Globus pallidus (tissue), 1 donor: ENCODE results near the gene TSEN2.
"Not testable (repeated sequence)": the region's sequence is repeated elsewhere in the genome, so short reads cannot be mapped to it uniquely, and the experiment has no call there.

Experiments
- DNase-seq: peaks from one replicate; pipeline ENCODE4 v3.0.0-alpha.2; 2015; ENCODE audit warnings: low spot score

The TSEN2 gene

GRCh38 chr3:12484198-12484982 lies at the start of gene TSEN2:
TSS of gene TSEN2 (plus strand) at chr3:12484480. CDS start at chr3:12489801, 5,321 bp downstream.
- peak; percentile 89 for DNase-seq

GRCh38 chr3:12436514-12437220 lies 47.6 kb upstream of the TSEN2 start:
- DNase-seq: no peak

- no peak for DNase-seq
Observed at GRCh38 chr3:12437221-12437605, 47.1 kb upstream of the TSEN2 start.

- no peak for DNase-seq
Observed at GRCh38 chr3:12437861-12438260, 46.4 kb upstream of the TSEN2 start.

GRCh38 chr3:12438318-12438717 lies 46.0 kb upstream of the TSEN2 start:
- no peak for DNase-seq

- DNase-seq: no peak
Observed at GRCh38 chr3:12439161-12439940, 44.9 kb upstream of the TSEN2 start.

- no peak for DNase-seq
Observed at GRCh38 chr3:12440927-12441714, 43.2 kb upstream of the TSEN2 start.

- no peak for DNase-seq
Observed at GRCh38 chr3:12442654-12443501, 41.4 kb upstream of the TSEN2 start.

GRCh38 chr3:12443781-12444522 lies 40.3 kb upstream of the TSEN2 start:
- DNase-seq: no peak

GRCh38 chr3:12444582-12445471 lies 39.5 kb upstream of the TSEN2 start:
- no peak for DNase-seq

- no peak for DNase-seq
Observed at GRCh38 chr3:12445523-12446240, 38.6 kb upstream of the TSEN2 start.

GRCh38 chr3:12446298-12446697 lies 38.0 kb upstream of the TSEN2 start:
- no peak for DNase-seq

GRCh38 chr3:12447075-12447474 lies 37.2 kb upstream of the TSEN2 start:
- DNase-seq: no peak

GRCh38 chr3:12448404-12449202 lies 35.7 kb upstream of the TSEN2 start:
- DNase-seq: not testable (repeated sequence)

GRCh38 chr3:12449889-12450682 lies 34.2 kb upstream of the TSEN2 start:
- DNase-seq: no peak

- DNase-seq: no peak
Observed at GRCh38 chr3:12451481-12451880, 32.8 kb upstream of the TSEN2 start.

- no peak for DNase-seq
Observed at GRCh38 chr3:12451960-12452359, 32.3 kb upstream of the TSEN2 start.
